Left renal pelvis (tissue), 4 donors: ENCODE measurements around the gene MEGF6. TPM values are rescaled to one million over a fixed set of nuclear protein-coding genes. Genes with fewer than 3 reads are reported as not detected.

ENCODE experiments used
- DNase-seq, 4 donors: peaks; one replicate each; pipeline ENCODE4 v3.0.0-alpha.2; 2013; ENCODE audit warnings: low read depth in 4 of 4, low spot score in 3 of 4
- polyA plus RNA-seq, 4 donors: library from polyadenylated mRNA; unstranded; fragments of 120-200 nt; gene quantifications; one replicate each; pipeline ENCODE4 v1.2.1, GENCODE V29; 2013; ENCODE audit not compliant: insufficient read length in 4 of 4

The MEGF6 gene
- polyA plus RNA-seq, 4 donors: 8.1 to 26.3 (median 14.0) TPM

DNA sequence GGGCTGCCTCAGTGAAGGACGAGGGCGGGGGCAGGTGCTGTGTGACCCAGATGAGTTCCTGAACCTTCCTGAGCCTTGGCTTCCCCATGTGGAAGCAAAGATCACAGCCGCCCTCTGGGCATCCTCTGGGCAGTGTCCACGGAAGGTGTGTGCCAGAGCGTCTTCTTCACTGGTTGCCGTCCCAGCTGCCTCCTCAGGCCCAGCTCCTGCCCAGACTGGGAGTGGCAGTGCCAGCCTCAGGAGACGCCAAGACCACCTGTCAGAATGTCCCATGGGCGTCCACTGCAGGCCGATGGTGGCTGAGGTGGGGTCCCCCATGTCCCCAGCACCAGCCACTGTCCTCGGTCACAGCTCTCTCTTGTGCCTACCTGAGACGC lies 146.7 kb downstream of the MEGF6 start:
- no peak for DNase-seq

DNA sequence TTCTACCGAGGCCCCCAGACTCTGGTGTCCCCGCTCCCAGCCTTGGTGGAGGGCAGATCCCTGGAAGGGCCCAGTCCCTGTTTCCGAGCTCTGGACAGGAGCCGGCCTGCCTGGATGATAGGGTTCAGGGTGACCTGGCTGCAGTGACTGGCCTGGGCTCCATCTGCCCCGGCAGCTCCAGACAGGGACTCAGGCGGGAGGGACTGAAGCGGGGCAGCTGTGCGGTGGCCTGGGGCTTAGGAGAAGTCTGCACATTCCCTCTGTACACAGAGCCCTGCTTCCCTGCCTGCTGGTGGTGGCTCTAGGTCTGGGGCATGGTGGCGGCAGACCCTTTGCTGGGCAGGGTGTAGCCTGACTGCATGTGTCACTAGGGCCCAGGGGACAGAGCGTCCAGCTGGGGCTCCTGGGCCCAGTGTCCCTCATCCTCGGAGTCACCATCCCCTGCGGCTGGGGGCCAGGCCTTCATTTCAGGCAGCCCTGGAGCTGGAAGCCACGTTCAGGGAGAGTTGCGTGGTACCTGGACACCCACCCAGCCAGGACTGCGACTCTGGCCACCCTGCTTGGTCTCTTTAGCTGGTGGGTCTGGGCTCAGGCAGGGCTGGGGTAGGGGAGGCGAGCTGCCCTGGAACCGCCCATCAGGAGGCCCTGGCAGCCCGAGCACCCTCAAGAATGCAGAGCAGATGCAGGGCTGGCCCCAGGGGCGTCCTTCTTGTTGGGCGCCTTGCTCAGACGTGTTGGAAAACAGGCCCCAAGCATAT lies 147.2 kb downstream of the MEGF6 start:
- DNase-seq: no peak

DNA sequence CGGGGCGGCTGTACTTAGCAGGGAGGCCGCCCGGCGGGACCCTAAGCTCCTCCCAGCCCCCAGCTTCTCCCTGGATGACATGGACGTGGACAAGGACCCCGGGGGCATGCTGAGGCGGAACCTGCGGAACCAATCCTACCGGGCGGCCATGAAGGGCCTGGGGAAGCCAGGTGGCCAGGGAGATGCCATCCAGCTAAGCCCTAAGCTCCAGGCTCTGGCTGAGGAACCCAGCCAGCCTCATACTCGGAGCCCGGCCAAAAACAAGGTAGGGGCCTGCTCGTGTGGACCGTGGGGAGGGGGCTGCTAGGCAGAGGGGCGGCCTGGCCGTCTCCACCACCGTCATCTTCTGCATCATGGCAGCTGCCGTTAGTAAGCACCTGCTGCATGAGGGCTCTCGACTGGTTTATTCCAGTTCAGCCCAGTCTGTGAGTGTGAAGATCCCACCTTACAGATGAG lies 147.9 kb downstream of the MEGF6 start:
- no peak for DNase-seq

GRCh38 chr1:3463013-3463385 lies 148.3 kb downstream of the MEGF6 start:
- no peak for DNase-seq

DNA sequence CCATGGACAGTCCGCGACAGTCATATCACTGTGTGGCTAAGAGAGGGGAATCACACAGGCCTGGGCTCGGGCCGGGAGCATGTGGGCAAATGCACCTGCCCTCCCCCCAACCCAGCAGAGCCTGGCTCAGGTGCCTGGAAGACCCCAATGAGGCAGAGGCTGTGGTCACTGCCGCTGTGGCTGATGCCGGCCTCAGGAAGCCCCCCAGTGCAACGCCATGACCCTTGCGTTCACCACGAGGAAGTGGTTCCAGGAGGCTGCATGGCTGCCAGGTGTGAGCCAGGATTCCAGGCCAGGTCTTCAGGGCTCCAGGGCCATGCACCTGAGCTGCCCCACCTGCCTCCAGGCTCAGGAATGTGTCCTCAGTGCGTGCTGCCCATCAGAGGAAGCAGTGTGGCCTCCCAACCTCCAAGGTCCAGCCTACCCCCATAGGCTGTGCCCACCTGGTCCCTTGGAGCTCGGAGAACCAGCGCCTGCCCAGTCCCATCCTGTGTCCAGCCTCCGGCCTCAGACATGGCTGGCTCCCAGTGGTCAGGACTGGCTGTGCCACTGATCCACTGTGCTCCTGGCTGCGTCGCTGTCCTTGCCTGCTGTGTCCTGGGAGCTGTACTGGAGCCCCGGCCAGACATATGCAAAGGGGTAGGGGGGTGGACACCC lies 148.8 kb downstream of the MEGF6 start:
- DNase-seq: no peak

DNA sequence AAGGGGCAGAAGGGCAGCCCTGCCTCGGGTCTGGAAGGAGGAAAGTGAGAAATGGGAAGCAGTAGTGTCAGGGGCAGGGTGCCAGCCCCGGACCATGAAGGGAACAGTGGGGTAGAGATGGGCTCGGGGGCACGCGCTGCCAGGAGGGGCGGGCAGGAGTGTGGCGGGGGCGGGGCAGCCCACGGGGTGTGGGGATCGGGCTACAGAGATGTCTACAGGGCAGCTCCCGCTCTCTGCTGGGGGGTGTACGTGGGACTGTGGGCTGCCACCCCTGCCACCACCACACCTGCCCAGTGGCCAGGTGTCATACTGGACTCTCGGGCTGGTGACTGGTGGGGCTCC lies 149.4 kb downstream of the MEGF6 start:
- DNase-seq: no peak

DNA sequence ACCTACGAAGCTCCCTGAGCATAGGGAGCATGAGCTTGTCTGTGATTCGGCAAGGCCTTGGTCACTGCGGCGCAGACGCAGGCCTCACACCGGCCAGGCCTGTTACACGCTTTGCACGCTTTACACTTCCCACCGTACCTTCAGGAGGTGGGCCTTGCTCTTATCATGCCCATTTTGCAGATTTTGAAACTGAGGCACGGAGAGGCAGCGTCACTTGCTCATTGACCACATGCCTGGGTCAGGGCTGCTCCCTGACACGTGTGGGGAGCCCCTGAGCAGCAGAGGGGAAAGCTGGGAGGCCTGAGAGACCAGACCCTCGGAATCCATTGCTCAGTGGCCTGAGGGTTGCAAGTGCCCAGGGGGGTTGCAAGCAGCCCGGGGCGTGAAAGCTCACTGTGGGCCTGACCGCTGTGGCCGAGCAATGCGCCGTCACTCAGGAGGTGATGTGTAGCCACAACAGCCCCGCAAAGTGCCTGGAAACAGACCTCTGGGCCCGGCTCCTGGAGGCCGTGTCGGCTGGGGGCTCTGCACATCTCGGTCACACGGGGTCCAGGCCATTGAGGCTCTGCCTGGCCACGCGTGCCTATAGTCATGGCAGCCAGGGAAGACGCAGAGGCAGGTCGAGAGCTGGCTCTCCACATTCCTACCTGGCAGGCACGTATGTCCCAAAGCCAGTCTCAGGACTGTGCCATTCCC lies 149.9 kb downstream of the MEGF6 start:
- DNase-seq: no peak

GRCh38 chr1:3460672-3461131 lies 150.6 kb downstream of the MEGF6 start:
- DNase-seq: no peak

- DNase-seq: no peak
Measured at GRCh38 chr1:3459940-3460671, 151.2 kb downstream of the MEGF6 start.

DNA sequence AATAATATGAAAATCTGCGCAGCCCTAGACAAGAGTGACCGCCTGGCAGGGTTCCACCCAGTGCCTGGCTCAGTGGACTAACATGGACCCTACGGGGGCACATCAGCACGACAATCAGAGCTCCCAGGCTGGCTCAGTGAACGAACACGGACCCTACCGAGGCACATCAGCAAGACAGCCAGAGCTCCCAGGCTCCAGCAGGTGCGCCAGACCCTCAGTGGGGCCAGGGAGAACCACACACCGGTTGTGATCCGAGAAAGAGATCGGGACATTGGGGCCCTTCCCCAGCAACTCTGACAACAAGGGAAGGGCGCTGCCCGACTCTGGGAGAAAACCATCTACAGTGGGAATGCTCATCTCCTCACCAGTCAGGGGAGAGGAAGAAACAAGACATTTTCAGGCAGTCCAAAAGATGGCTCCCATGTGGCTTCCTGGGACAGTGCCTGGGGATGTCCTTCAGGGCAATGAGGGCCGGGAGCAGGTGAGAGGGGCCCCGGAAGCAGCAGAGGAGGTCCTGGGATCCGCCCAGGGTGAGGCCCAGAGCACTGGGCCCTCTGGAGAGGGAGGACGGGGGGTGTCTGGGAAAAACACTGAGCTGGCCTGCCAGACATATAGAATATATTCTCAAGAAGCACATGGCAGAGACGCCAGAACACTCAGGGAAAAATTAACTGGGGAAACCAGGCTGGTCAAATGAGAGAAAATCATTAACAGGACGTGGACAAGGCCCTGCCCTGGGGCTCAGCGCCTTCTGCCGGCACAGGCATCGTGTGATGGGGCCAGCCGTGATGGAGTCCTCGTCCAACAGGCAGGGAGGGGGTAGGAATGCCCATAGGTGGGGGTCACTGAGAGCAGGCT lies 152.0 kb downstream of the MEGF6 start:
- DNase-seq: no peak

DNA sequence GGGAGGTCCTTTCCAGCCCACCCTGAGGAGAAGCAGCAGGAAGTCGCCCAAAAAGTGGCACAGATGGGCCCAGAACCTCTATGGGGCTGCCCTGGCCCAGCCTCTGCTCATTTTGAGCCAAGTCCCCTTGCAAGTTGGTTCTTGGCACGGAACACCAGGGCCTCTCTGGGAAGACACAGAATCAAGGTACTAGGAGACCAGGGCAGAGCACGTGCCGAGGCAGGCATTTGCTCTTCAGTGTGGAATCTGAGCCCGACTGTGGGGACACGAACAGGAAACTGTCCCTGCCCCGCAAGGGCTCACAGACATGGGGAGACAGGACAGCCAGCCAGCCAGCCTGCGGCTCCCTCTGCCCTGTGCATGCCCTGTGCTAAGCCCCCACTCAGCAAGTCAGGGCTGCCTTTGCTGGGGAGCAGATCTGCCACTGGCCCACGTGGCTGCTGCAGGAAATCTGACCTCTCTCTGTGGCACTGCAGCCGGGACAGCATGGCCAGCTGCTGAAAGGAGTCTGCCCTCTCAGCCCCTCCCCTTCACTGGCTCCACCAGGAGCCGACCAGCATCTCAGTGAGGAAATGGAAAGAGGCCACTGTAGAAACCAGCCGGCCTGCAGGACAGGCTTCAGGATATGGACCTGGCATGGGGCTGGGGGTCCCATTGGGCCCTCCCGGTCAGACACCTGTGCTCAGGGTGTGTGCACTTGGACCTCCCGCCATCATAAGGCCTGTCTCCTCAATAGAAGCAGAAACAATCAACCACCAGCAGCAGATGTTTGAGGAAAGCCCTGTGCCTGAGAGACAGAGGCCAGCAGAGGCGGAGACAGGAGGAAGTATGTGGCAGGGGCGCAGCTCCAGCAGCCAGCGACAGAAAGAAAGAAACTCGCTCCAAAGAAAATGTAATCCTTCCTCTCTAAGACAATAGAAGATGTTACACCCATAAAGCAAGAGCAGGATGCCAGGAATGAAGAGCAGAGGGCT lies 153.1 kb downstream of the MEGF6 start:
- DNase-seq: no peak

GRCh38 chr1:3456964-3457909 lies 154.1 kb downstream of the MEGF6 start:
- no peak for DNase-seq

GRCh38 chr1:3456449-3456963 lies 154.8 kb downstream of the MEGF6 start:
- no peak for DNase-seq

- DNase-seq: no peak
Measured at GRCh38 chr1:3455670-3456448, 155.4 kb downstream of the MEGF6 start.

DNA sequence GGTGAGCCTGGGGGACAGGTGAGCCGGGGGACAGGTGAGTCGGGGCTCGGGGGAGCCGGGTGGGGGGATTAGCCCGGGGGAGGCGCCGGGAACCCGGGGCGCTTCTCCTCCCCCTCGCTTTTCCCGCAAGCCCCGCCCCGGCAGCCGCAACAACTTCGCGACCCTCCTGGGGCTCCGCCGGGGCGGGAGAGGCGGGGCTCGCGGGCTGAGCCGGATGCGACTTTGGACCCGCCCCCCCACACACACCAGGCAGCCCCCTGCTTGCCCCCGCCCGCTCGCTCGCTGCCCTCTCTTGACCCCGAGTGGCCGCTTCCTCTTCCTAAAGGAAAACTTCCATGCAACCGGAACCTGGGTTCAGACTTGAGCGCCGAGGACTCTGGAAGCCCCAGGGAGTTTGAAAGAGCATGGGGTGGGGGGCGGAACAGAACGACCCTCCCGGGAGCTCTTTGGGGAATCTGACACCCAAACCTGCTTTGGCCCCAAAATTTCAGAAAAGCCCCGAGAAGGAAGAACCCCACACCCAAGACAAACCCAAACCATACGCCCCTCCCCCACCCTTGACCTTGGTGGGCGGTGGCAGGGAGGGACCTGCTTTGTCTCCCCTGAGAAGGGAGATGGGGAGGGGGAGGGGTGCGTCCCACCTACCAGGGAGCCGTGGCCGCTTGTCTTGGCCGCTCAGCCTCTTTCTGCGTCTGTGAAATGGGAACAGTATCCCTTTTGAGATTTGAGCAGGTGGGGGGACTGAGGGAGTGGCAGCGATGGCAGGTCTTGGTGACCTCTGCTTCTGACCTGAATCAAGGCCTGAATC lies 156.3 kb downstream of the MEGF6 start:
- no peak for DNase-seq
